NCI-H82 treated with DMSO at 0.1 percent for 48 hours (cell line): ENCODE measurements around the gene GALNT12.
A peak's percentile ranks its signal among the peaks of the same experiment; 100 is the strongest.

Experiments
- DNase-seq: peaks from one replicate; lab custom pipeline; 2025; ENCODE audit not compliant: unreplicated experiment; lab: John Stamatoyannopoulos, UW

GALNT12 gene

GRCh38 chr9:98807070-98807813 is at the start of gene GALNT12:
TSS of gene GALNT12 (plus strand) at chr9:98807670. CDS start at chr9:98807699, 29 bp downstream.
- no peak for DNase-seq

- peak; percentile 82 for DNase-seq
Observed at GRCh38 chr9:98760231-98760630, 47.2 kb upstream of the GALNT12 start.

- no peak for DNase-seq
Observed at GRCh38 chr9:98763986-98764745, 43.3 kb upstream of the GALNT12 start.

- no peak for DNase-seq
Observed at GRCh38 chr9:98765256-98765655, 42.2 kb upstream of the GALNT12 start.

- DNase-seq = no peak
Observed at GRCh38 chr9:98766586-98766985, 40.9 kb upstream of the GALNT12 start.

- DNase-seq = no peak
Observed at GRCh38 chr9:98767196-98767595, 40.3 kb upstream of the GALNT12 start.

GRCh38 chr9:98767915-98768314 is 39.6 kb upstream of the GALNT12 start:
- DNase-seq = no peak

GRCh38 chr9:98768344-98768743 is 39.1 kb upstream of the GALNT12 start:
- DNase-seq = no peak

- DNase-seq = no peak
Observed at GRCh38 chr9:98770717-98771116, 36.8 kb upstream of the GALNT12 start.

- DNase-seq = no peak
Observed at GRCh38 chr9:98771209-98771874, 36.1 kb upstream of the GALNT12 start.

GRCh38 chr9:98772364-98773155 is 34.9 kb upstream of the GALNT12 start:
- DNase-seq = no peak

- DNase-seq = no peak
Observed at GRCh38 chr9:98773721-98774120, 33.7 kb upstream of the GALNT12 start.

GRCh38 chr9:98774746-98775145 is 32.7 kb upstream of the GALNT12 start:
- DNase-seq = no peak

GRCh38 chr9:98775831-98776441 is 31.5 kb upstream of the GALNT12 start:
- DNase-seq = peak; percentile 21

GRCh38 chr9:98777618-98778017 is 29.9 kb upstream of the GALNT12 start:
- no peak for DNase-seq

GRCh38 chr9:98778251-98778650 is 29.2 kb upstream of the GALNT12 start:
- no peak for DNase-seq

GRCh38 chr9:98778711-98779530 is 28.5 kb upstream of the GALNT12 start:
- DNase-seq = peak; percentile 65

GRCh38 chr9:98780059-98780749 is 27.3 kb upstream of the GALNT12 start:
- DNase-seq = no peak
